Endothelial cell of umbilical vein (primary cell): ENCODE measurements around the gene XYLT1. TPM values are rescaled to one million over a fixed set of nuclear protein-coding genes. Genes with fewer than 3 reads are reported as not detected.

ENCODE experiments used
- BruUV-seq: library from RNA; stranded (reverse); fragments of 400-500 nt; replicated peaks from 2 replicates; lab custom pipeline; 2021; lab: Mats Ljungman, UMichigan
- CTCF ChIA-PET: fragments of 300-600, 350-600 bp; sonication (Branson Sonifier 250); formaldehyde crosslinking; loops from one replicate; lab custom pipeline; 2021; ENCODE audit warnings: antibody characterized with exemption, inconsistent platforms; lab: Charles Lee
- POLR2A ChIA-PET: fragments of 300-600, 350-600 bp; sonication (Branson Sonifier 250); formaldehyde crosslinking; loops from one replicate; lab custom pipeline; 2021; ENCODE audit warnings: antibody characterized with exemption, inconsistent platforms; lab: Charles Lee
- DNase-seq: peaks from one replicate; pipeline ENCODE4 v3.0.0-alpha.2; 2011; ENCODE audit warnings: low read depth, low spot score
- FAIRE-seq: peaks from 2 replicates; lab custom pipeline; 2011; peaks lifted over from hg19 to GRCh38; lab: Jason Lieb, UNC
- H2AFZ ChIP-seq: 2 replicates; pipeline ENCODE4 v1.6.0; 2012; ENCODE audit warnings: low read depth, low read length, control low read depth, inconsistent platforms
- H3K27ac ChIP-seq: 2 replicates; pipeline ENCODE4 v1.5.1; 2011; ENCODE audit warnings: low read depth, mild to moderate bottlenecking, control low read depth, low read length, moderate library complexity; ENCODE audit not compliant: insufficient read depth
- H3K27me3 ChIP-seq, 2 experiments: 2 replicates each; pipeline versions ENCODE4 v1.6.0 to v1.6.1; 2011; ENCODE audit warnings: low read length in 2 of 2, mixed read lengths in 1 of 2; ENCODE audit not compliant: control insufficient read depth in 2 of 2, insufficient read depth in 2 of 2
- H3K36me3 ChIP-seq, 2 experiments: 2 replicates in 1 of 2; 3 replicates in 1 of 2; pipeline ENCODE4 v1.5.1; 2011; ENCODE audit warnings: low read length in 2 of 2, mild to moderate bottlenecking in 1 of 2, moderate library complexity in 1 of 2; ENCODE audit not compliant: control insufficient read depth in 2 of 2, insufficient read depth in 2 of 2; ENCODE audit errors: extremely low read depth in 1 of 2
- H3K4me1 ChIP-seq: 3 replicates; pipeline ENCODE4 v1.5.1; 2011; ENCODE audit warnings: mild to moderate bottlenecking, low read length; ENCODE audit not compliant: control insufficient read depth, insufficient read depth; ENCODE audit errors: extremely low read depth
- H3K4me2 ChIP-seq: 2 replicates; pipeline ENCODE4 v1.6.1; 2011; ENCODE audit warnings: low read length, control low read depth, mixed read lengths; ENCODE audit not compliant: insufficient read depth
- H3K4me3 ChIP-seq, 3 experiments: fragments of 200-600 bp in 1 of 3; sonication (generic), shearing (Covaris generic) in 1 of 3; replicated peaks in 1 of 3; 2 replicates each; pipeline ENCODE4 v1.5.1; 2011 to 2016; ENCODE audit warnings: control low read depth in 3 of 3, low read length in 3 of 3, mild to moderate bottlenecking in 2 of 3, inconsistent platforms in 1 of 3, low read depth in 1 of 3, moderate library complexity in 1 of 3; ENCODE audit not compliant: insufficient read depth in 1 of 3
- H3K79me2 ChIP-seq: 2 replicates; pipeline ENCODE4 v1.6.0; 2012; ENCODE audit warnings: low read length, inconsistent platforms; ENCODE audit not compliant: control insufficient read depth, insufficient read depth
- H3K9ac ChIP-seq: replicated peaks from 2 replicates; pipeline ENCODE3; 2011; ENCODE audit warnings: low read length, control low read depth; ENCODE audit not compliant: insufficient read depth; ENCODE audit errors: extremely low read depth
- H3K9me1 ChIP-seq: replicated peaks from 3 replicates; pipeline ENCODE4 v1.6.0; 2011; ENCODE audit warnings: mild to moderate bottlenecking, low read length; ENCODE audit not compliant: control insufficient read depth, insufficient read depth; ENCODE audit errors: extremely low read depth
- H3K9me3 ChIP-seq: replicated peaks from 2 replicates; pipeline ENCODE4 v1.5.1; 2012; ENCODE audit warnings: low read length, inconsistent platforms; ENCODE audit not compliant: control insufficient read depth, insufficient read depth
- H4K20me1 ChIP-seq: replicated peaks from 2 replicates; pipeline ENCODE3; 2011; ENCODE audit warnings: mild to moderate bottlenecking, low read length; ENCODE audit not compliant: control insufficient read depth, insufficient read depth; ENCODE audit errors: extremely low read depth
- EZH2 ChIP-seq: IDR thresholded peaks from 2 replicates; pipeline ENCODE4 v1.6.1; 2012; ENCODE audit warnings: borderline replicate concordance, low read depth, mild to moderate bottlenecking, moderate library complexity, low read length, inconsistent platforms; ENCODE audit not compliant: severe bottlenecking
- FOS ChIP-seq: IDR thresholded peaks from 2 replicates; pipeline ENCODE4 v1.6.1; 2011; ENCODE audit warnings: mild to moderate bottlenecking, low read length, moderate library complexity, borderline replicate concordance; ENCODE audit not compliant: insufficient read depth
- GATA2 ChIP-seq: IDR thresholded peaks from 2 replicates; pipeline ENCODE4 v1.7.0; 2011; ENCODE audit warnings: low read depth, mild to moderate bottlenecking, moderate library complexity, mixed read lengths, low read length; ENCODE audit not compliant: insufficient read length, insufficient read depth
- JUN ChIP-seq: IDR thresholded peaks from 2 replicates; pipeline ENCODE4 v1.6.1; 2011; ENCODE audit warnings: borderline replicate concordance, low read depth; ENCODE audit not compliant: insufficient read length, insufficient read depth
- MYC ChIP-seq: IDR thresholded peaks from one replicate; pipeline ENCODE4 v1.6.1; 2011; ENCODE audit warnings: mild to moderate bottlenecking, low read depth, low read length
- POLR2A ChIP-seq: IDR thresholded peaks from 2 replicates; pipeline ENCODE4 v1.6.1; 2012; ENCODE audit warnings: low read depth, mild to moderate bottlenecking, control low read depth, low read length
- POLR2AphosphoS5 ChIP-seq: IDR thresholded peaks from 2 replicates; pipeline ENCODE4 v1.6.1; 2012; ENCODE audit warnings: low read depth, mild to moderate bottlenecking, control low read depth, low read length, moderate library complexity; ENCODE audit not compliant: insufficient read depth
- dilution Hi-C: fragments of 300-500 bp; cut with MboI; formaldehyde crosslinking; loops from one replicate; pipeline ENCODE4 v1.15.0; 2019; ENCODE audit warnings: low sequenced_read_pairs; ENCODE audit not compliant: extremely low pct_ligation_motif_present
- intact Hi-C: fragments of 100-400 bp; cut with micrococcal nuclease; formaldehyde crosslinking; loops from one replicate; pipeline ENCODE4 v1.10.0; 2022
- polyA plus RNA-seq, 4 experiments: library from polyadenylated mRNA; depleted of rRNA in 3 of 4; stranded (reverse) in 3 of 4; unstranded in 1 of 4; fragments of >200 nt; gene quantifications; 2 replicates each; pipeline versions ENCODE4 v1.2.1 to v1.2.3, GENCODE V29; 2011 to 2012; ENCODE audit warnings: missing spikeins in 1 of 4
- total RNA-seq: library from RNA; stranded (reverse); gene quantifications from 2 replicates; pipeline ENCODE4 v1.2.3, GENCODE V29; 2021
- TF ChIP-seq, protein P1 (sequence below): IDR thresholded peaks from 2 replicates; pipeline ENCODE4 v1.6.1; 2011; ENCODE audit not compliant: insufficient read depth, insufficient read length
- TF ChIP-seq, protein P2 (sequence below), 2 donors: IDR thresholded peaks; 1 replicate in 1 of 2; 2 replicates in 1 of 2; pipeline ENCODE4 v1.5.1; 2011; ENCODE audit warnings: low read length in 2 of 2, mild to moderate bottlenecking in 2 of 2, moderate library complexity in 2 of 2, control low read depth in 1 of 2, inconsistent platforms in 1 of 2, low read depth in 1 of 2; ENCODE audit not compliant: insufficient read depth in 1 of 2; ENCODE audit errors: extremely low read depth in 1 of 2

The XYLT1 gene
- total and polyA plus RNA-seq, 2 donors (not counting 3 experiments of a cell fraction or from before 2014, with no cell fraction given): 0.63 to 2.9 TPM

GRCh38 chr16:17134586-17134985 lies 336.2 kb downstream of the XYLT1 start:
- peaks cover 6% of the 10 kb centered on the region for H3K9me3 ChIP-seq
- FAIRE-seq: no peak
- no peaks in the 10 kb centered on the region for H3K4me1 ChIP-seq
- ChIA-PET CTCF (no interaction called here), POLR2A (no interaction called here)
- no peaks in the 10 kb centered on the region for H3K79me2 ChIP-seq
- no peaks in the 10 kb centered on the region for H4K20me1 ChIP-seq
- no peak overlapping the region for H3K4me2 ChIP-seq
- H3K27me3 ChIP-seq: no peaks in the 10 kb centered on the region
- H3K36me3 ChIP-seq: no peaks in the 10 kb centered on the region
- no peak for DNase-seq
- BruUV-seq: no TSS peak
- intact Hi-C loops: no loop called here
- dilution Hi-C loops: no loop called here
- H3K4me3 ChIP-seq: no peak overlapping the region
- H3K27ac ChIP-seq: no peak overlapping the region
- H2AFZ ChIP-seq: no peak overlapping the region
- H3K9me1 ChIP-seq: no peaks in the 10 kb centered on the region
- TF ChIP-seq JUN: no peak
- TF ChIP-seq EZH2: no peak
- no peak for TF ChIP-seq POLR2AphosphoS5
- no peak for TF ChIP-seq FOS
- TF ChIP-seq GATA2: no peak
- TF ChIP-seq, protein P1, sequence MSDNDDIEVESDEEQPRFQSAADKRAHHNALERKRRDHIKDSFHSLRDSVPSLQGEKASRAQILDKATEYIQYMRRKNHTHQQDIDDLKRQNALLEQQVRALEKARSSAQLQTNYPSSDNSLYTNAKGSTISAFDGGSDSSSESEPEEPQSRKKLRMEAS: no peak
- TF ChIP-seq MYC: no peak
- TF ChIP-seq POLR2A: no peak
- TF ChIP-seq, protein P2, sequence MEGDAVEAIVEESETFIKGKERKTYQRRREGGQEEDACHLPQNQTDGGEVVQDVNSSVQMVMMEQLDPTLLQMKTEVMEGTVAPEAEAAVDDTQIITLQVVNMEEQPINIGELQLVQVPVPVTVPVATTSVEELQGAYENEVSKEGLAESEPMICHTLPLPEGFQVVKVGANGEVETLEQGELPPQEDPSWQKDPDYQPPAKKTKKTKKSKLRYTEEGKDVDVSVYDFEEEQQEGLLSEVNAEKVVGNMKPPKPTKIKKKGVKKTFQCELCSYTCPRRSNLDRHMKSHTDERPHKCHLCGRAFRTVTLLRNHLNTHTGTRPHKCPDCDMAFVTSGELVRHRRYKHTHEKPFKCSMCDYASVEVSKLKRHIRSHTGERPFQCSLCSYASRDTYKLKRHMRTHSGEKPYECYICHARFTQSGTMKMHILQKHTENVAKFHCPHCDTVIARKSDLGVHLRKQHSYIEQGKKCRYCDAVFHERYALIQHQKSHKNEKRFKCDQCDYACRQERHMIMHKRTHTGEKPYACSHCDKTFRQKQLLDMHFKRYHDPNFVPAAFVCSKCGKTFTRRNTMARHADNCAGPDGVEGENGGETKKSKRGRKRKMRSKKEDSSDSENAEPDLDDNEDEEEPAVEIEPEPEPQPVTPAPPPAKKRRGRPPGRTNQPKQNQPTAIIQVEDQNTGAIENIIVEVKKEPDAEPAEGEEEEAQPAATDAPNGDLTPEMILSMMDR (IDR thresholded peaks at IDR 0.05; ENCODE audit: extremely low read depth in 1 of 2, insufficient read depth in 1 of 2, low read depth in 1 of 2, low read length in 2 of 2): no peak
- no peak overlapping the region for H3K9ac ChIP-seq
